AG09309 (cell line): ENCODE measurements around the gene PCYOX1L.

Experiments
- DNase-seq: peaks from one replicate; pipeline ENCODE4 v3.0.0-alpha.2; 2010; ENCODE audit warnings: low read depth
- H3K4me3 ChIP-seq: 2 replicates; pipeline ENCODE4 v1.5.1; 2011; ENCODE audit warnings: mild to moderate bottlenecking, low read depth, low read length, moderate library complexity; ENCODE audit not compliant: control insufficient read depth
- CTCF ChIP-seq: IDR thresholded peaks from 2 replicates; pipeline ENCODE4 v1.5.1; 2011; ENCODE audit warnings: mild to moderate bottlenecking, low read depth, low read length, inconsistent platforms; ENCODE audit not compliant: insufficient read depth, control insufficient read depth; ENCODE audit errors: missing control alignments

PCYOX1L gene

DNA sequence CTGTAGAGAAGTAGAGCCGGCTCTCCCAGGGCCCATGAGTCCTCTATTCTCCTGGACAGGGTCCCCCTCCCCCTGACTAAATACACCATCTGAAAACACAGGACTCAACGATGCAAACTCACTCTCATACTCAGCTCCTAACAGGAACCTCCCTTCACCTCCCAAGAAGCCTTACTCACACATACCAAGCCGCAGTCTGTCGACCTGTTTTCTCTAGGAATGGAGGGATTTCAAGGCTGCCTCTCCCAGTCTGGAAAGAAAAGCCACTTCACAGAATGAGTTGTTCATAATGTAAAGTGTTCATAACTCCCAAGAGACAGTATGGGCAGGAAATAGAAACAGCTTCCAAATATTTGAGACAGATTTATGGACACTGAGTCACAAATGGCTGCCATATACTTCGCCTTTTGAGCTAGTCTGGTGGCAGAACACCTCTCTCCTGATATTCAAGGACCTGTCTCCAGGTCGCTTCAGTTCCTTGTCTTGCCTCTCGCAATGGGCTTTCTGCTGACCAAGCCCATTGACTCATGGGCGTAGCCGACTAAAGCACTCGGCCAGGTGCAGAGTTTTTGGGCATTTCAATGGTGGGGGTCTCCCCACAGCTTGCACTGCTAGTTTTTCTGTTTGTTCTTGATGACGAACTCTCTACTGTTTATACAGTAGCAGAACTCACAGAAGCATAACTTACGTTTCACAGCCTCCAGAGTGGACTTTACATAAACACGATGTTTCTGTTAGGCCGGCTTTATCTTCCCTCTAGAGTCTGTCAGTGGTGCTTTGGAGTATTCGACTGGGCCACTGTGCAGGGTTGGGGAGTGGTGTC, 46.3 kb downstream of the PCYOX1L start:
- TF ChIP-seq CTCF: no peak
- peak; percentile 94 for DNase-seq
- H3K4me3 ChIP-seq: no peak overlapping the region

DNA sequence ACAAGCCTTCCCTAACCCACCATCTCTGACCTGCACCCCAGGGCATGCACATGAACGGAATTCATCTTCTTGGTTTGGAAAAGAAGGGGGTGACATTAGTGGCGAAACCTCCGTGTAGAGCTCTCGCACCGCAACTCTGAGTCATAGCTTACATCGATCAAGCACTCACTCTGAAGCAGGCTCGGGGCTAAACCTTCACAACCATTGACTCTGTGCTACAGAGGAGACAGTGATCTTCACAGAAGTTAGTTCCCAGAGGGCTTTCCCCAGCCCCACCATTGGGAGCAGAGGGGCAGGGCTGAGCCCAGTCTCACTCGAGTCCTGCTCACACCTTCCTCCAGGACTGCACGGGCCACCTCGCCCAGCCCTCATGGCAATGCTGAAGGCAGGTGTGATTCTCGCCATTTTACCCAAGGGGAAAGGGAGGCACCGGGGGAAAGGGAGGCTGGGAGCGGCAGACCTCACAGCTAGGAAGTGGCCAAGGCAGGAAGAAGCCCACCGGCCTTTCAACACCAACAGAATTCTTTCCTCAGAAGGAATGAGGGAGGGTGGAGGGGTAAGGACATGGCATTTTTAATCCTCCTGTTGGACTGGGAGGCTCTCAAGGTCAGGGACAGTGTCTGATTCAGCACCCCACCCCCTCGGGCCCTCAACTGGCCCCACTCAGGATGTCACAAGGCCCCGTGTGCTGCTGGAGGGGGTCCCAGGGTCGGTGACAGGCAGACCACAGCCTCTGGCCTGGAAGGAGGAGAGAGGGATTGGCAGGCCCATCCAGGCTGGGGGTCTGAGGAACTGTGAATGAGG, 47.1 kb downstream of the PCYOX1L start:
- no peak overlapping the region for H3K4me3 ChIP-seq
- DNase-seq: no peak
- TF ChIP-seq CTCF: no peak

DNA sequence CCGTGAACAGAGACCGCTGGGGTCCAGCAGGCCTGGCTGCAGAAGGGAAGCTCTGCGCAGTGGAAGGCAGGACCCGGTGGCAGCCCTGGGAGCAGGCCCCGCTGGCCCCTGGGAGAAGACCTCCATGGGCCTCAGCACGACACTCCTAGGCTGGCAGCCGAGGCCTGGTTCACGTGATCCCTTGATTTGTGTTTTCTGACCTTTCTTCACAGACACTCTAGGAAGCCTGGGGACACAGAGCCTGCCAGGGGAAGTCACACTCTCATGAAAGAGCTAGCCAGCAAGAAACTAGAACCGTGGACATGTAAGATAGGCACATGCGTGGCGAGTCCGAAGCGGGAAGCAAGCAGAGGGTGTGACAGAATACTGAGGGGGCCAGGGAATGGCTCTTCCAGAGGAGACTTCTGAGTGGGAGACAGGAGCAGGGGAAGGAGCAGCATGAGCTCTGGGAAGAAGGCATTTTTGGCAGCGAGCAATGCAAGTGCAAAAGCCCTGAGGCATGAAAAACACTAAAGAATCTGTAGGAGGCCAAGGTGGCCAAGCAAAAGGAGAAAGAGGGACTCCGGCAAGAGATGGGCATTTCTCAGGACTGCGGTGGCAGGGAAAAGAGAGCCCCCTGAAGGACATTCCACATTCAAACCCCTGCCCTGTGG, 47.8 kb downstream of the PCYOX1L start:
- TF ChIP-seq CTCF: no peak
- no peak overlapping the region for H3K4me3 ChIP-seq
- no peak for DNase-seq

- DNase-seq: peak; percentile 91
- peak overlapping the region; percentile 82 for H3K4me3 ChIP-seq
- peak; percentile 13 for TF ChIP-seq CTCF
Observed at GRCh38 chr5:149406203-149406978, 48.5 kb downstream of the PCYOX1L start.

DNA sequence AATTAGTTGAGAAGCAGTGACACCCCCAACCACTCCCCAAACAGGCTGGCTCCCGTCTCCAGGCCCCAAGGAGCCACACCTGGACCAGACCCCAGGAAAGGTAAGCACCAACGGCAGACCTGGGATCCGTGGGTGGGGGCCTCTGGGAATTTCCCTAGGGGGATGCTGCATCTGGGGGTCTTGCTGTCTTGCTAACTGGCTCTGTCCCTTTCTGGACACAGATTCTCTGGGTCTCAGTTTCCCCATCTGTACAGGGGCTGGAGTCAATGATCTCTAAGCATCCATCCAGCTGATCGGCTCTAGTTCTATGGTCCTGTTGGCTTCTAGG, 49.1 kb downstream of the PCYOX1L start:
- TF ChIP-seq CTCF: no peak
- no peak for DNase-seq
- H3K4me3 ChIP-seq: peak overlapping the region; percentile 82

GRCh38 chr5:149407323-149408251, 49.7 kb downstream of the PCYOX1L start:
- no peak for DNase-seq
- no peak for TF ChIP-seq CTCF
- H3K4me3 ChIP-seq: peak overlapping the region; percentile 82
